GM18907 (cell line): Measurements from ENCODE around the gene EGFLAM.

Experiments
- ATAC-seq: cut with Tn5 transposase; IDR thresholded peaks from one replicate; pipeline ENCODE4 v1.9.1; 2021; ENCODE audit warnings: mild to moderate bottlenecking, moderate library complexity; ENCODE audit not compliant: unreplicated experiment

The EGFLAM gene

GRCh38 chr5:38445374-38446028 is 187.1 kb downstream of the EGFLAM start:
- no peak for ATAC-seq

- ATAC-seq: no peak
Measured at GRCh38 chr5:38446029-38446522, 187.7 kb downstream of the EGFLAM start.

- ATAC-seq: no peak
Measured at GRCh38 chr5:38447056-38447455, 188.7 kb downstream of the EGFLAM start.

GRCh38 chr5:38447786-38448185 is 189.4 kb downstream of the EGFLAM start:
- no peak for ATAC-seq

GRCh38 chr5:38448568-38449350 is 190.4 kb downstream of the EGFLAM start:
- no peak for ATAC-seq

- no peak for ATAC-seq
Measured at GRCh38 chr5:38450627-38451026, 192.3 kb downstream of the EGFLAM start.

- no peak for ATAC-seq
Measured at GRCh38 chr5:38451074-38451725, 192.8 kb downstream of the EGFLAM start.

- ATAC-seq: no peak
Measured at GRCh38 chr5:38452201-38452600, 193.8 kb downstream of the EGFLAM start.

GRCh38 chr5:38453506-38453905 is 195.1 kb downstream of the EGFLAM start:
- ATAC-seq: peak; percentile 98

GRCh38 chr5:38453921-38454320 is 195.6 kb downstream of the EGFLAM start:
- ATAC-seq: peak; percentile 17

- ATAC-seq: peak; percentile 74
Measured at GRCh38 chr5:38455796-38456330, 197.5 kb downstream of the EGFLAM start.

- no peak for ATAC-seq
Measured at GRCh38 chr5:38456657-38457399, 198.5 kb downstream of the EGFLAM start.

- ATAC-seq: no peak
Measured at GRCh38 chr5:38458174-38458573, 199.8 kb downstream of the EGFLAM start.

GRCh38 chr5:38462976-38463633 is 204.7 kb downstream of the EGFLAM start:
- ATAC-seq: no peak

- ATAC-seq: no peak
Measured at GRCh38 chr5:38463634-38464521, 205.5 kb downstream of the EGFLAM start.

GRCh38 chr5:38465061-38465460 is 206.7 kb downstream of the EGFLAM start:
- ATAC-seq: no peak

- ATAC-seq: no peak
Measured at GRCh38 chr5:38465702-38466423, 207.5 kb downstream of the EGFLAM start.

- ATAC-seq: no peak
Measured at GRCh38 chr5:38466424-38467189, 208.2 kb downstream of the EGFLAM start.
